GM18858 (cell line): ENCODE results near the gene CYP4F11.
"Not testable (repeated sequence)": the region's sequence is repeated elsewhere in the genome, so short reads cannot be mapped to it uniquely, and the experiment has no call there.

Experiments
- ATAC-seq: cut with Tn5 transposase; IDR thresholded peaks from one replicate; pipeline ENCODE4 v1.9.1; 2021; ENCODE audit not compliant: unreplicated experiment

CYP4F11 gene

GRCh38 chr19:15926484-15926883, 7.8 kb downstream of the CYP4F11 start:
- no peak for ATAC-seq

GRCh38 chr19:15923702-15924101, 10.6 kb downstream of the CYP4F11 start:
- no peak for ATAC-seq

- no peak for ATAC-seq
Measured at GRCh38 chr19:15922021-15922420, 12.3 kb downstream of the CYP4F11 start.

GRCh38 chr19:15919243-15919642, 15.1 kb downstream of the CYP4F11 start:
- no peak for ATAC-seq

GRCh38 chr19:15915109-15915508, 19.2 kb downstream of the CYP4F11 start:
- no peak for ATAC-seq

- ATAC-seq, result no peak
Measured at GRCh38 chr19:15913830-15914229, 20.5 kb downstream of the CYP4F11 start.

- ATAC-seq, result no peak
Measured at GRCh38 chr19:15913384-15913783, 20.9 kb downstream of the CYP4F11 start.

- ATAC-seq, result no peak
Measured at GRCh38 chr19:15911599-15912235, 22.6 kb downstream of the CYP4F11 start.

GRCh38 chr19:15905026-15905425, 29.3 kb downstream of the CYP4F11 start:
- no peak for ATAC-seq

GRCh38 chr19:15902898-15903297, 31.4 kb downstream of the CYP4F11 start:
- not testable (repeated sequence) for ATAC-seq

- no peak for ATAC-seq
Measured at GRCh38 chr19:15902254-15902653, 32.1 kb downstream of the CYP4F11 start.

- ATAC-seq, result no peak
Measured at GRCh38 chr19:15900504-15900903, 33.8 kb downstream of the CYP4F11 start.

GRCh38 chr19:15900032-15900431, 34.3 kb downstream of the CYP4F11 start:
- not testable (repeated sequence) for ATAC-seq

- not testable (repeated sequence) for ATAC-seq
Measured at GRCh38 chr19:15899561-15899960, 34.8 kb downstream of the CYP4F11 start.

- no peak for ATAC-seq
Measured at GRCh38 chr19:15897738-15898276, 36.5 kb downstream of the CYP4F11 start, which contains the start of gene CYP4F2. Gene CYP4F2 (minus strand): TSS chr19:15898074. CDS start chr19:15897611, 463 bp downstream.

GRCh38 chr19:15897026-15897737, 37.1 kb downstream of the CYP4F11 start:
- no peak for ATAC-seq

GRCh38 chr19:15895876-15896430, 38.4 kb downstream of the CYP4F11 start:
- no peak for ATAC-seq

GRCh38 chr19:15894359-15894758, 40.0 kb downstream of the CYP4F11 start:
- no peak for ATAC-seq

- ATAC-seq, result no peak
Measured at GRCh38 chr19:15893477-15893876, 40.9 kb downstream of the CYP4F11 start.

GRCh38 chr19:15892012-15892411, 42.3 kb downstream of the CYP4F11 start:
- no peak for ATAC-seq

- ATAC-seq, result no peak
Measured at GRCh38 chr19:15891434-15891833, 42.9 kb downstream of the CYP4F11 start.

GRCh38 chr19:15889339-15889738, 45.0 kb downstream of the CYP4F11 start:
- ATAC-seq, result not testable (repeated sequence)
